ENCODE measurements around the gene FAM53B.

FAM53B gene

GRCh38 chr10:124678557-124679240 is 65.5 kb downstream of the FAM53B start:
- no peak for DNase-seq (ENCODE audit: low read depth)

- no peak for DNase-seq (ENCODE audit: low read depth)
Measured at GRCh38 chr10:124677749-124678556, 66.2 kb downstream of the FAM53B start.

- no peak for DNase-seq (ENCODE audit: low read depth)
Measured at GRCh38 chr10:124677293-124677699, 66.9 kb downstream of the FAM53B start.

GRCh38 chr10:124676416-124677062 is 67.6 kb downstream of the FAM53B start:
- no peak for DNase-seq (ENCODE audit: low read depth)

- DNase-seq (ENCODE audit: low read depth): no peak
Measured at GRCh38 chr10:124675824-124676223, 68.4 kb downstream of the FAM53B start.

- DNase-seq (ENCODE audit: low read depth): no peak
Measured at GRCh38 chr10:124675261-124675660, 68.9 kb downstream of the FAM53B start.

- no peak for DNase-seq (ENCODE audit: low read depth)
Measured at GRCh38 chr10:124674768-124675222, 69.4 kb downstream of the FAM53B start.

GRCh38 chr10:124672181-124672638 is 72.0 kb downstream of the FAM53B start:
- DNase-seq (ENCODE audit: low read depth): no peak

- DNase-seq (ENCODE audit: low read depth): no peak
Measured at GRCh38 chr10:124671486-124672075, 72.6 kb downstream of the FAM53B start.

- no peak for DNase-seq (ENCODE audit: low read depth)
Measured at GRCh38 chr10:124670849-124671248, 73.3 kb downstream of the FAM53B start.

- no peak for DNase-seq (ENCODE audit: low read depth)
Measured at GRCh38 chr10:124669824-124670654, 74.1 kb downstream of the FAM53B start.

GRCh38 chr10:124669141-124669823 is 74.9 kb downstream of the FAM53B start:
- DNase-seq (ENCODE audit: low read depth): no peak

- DNase-seq (ENCODE audit: low read depth): no peak
Measured at GRCh38 chr10:124668517-124669051, 75.6 kb downstream of the FAM53B start.

- no peak for DNase-seq (ENCODE audit: low read depth)
Measured at GRCh38 chr10:124667425-124668345, 76.5 kb downstream of the FAM53B start.

GRCh38 chr10:124666494-124666893 is 77.7 kb downstream of the FAM53B start:
- DNase-seq (ENCODE audit: low read depth): no peak

- no peak for DNase-seq (ENCODE audit: low read depth)
Measured at GRCh38 chr10:124665980-124666379, 78.2 kb downstream of the FAM53B start.

GRCh38 chr10:124665558-124665957 is 78.6 kb downstream of the FAM53B start:
- DNase-seq (ENCODE audit: low read depth): no peak

GRCh38 chr10:124665091-124665490 is 79.1 kb downstream of the FAM53B start:
- DNase-seq (ENCODE audit: low read depth): no peak

GRCh38 chr10:124663766-124664360 is 80.3 kb downstream of the FAM53B start:
- DNase-seq (ENCODE audit: low read depth): no peak

All from activated T-helper 1 cell treated with Interleukin-2 at 50 U/mL for 16 hours (primary cell).